Activated CD4-positive, alpha-beta T cell treated with anti-CD3 and anti-CD28 coated beads for 48 hours (primary cell): ENCODE data around the gene PITPNC1.
"Not testable (repeated sequence)": the region's sequence is repeated elsewhere in the genome, so short reads cannot be mapped to it uniquely, and the experiment has no call there.

Experiments used
- DNase-seq: peaks from one replicate; pipeline ENCODE4 v3.0.0-alpha.2; 2020

Gene PITPNC1

GRCh38 chr17:67632141-67632540 lies 255.1 kb downstream of the PITPNC1 start:
- no peak for DNase-seq

- DNase-seq = no peak
These were observed 256.7 kb downstream of the PITPNC1 start for GRCh38 chr17:67633751-67634211.

- no peak for DNase-seq
These were observed 258.6 kb downstream of the PITPNC1 start for GRCh38 chr17:67635681-67636080.

GRCh38 chr17:67636312-67636711 lies 259.2 kb downstream of the PITPNC1 start:
- DNase-seq = no peak

- DNase-seq = no peak
These were observed 259.9 kb downstream of the PITPNC1 start for GRCh38 chr17:67636834-67637520.

- no peak for DNase-seq
These were observed 261.0 kb downstream of the PITPNC1 start for GRCh38 chr17:67637901-67638641.

- no peak for DNase-seq
These were observed 261.8 kb downstream of the PITPNC1 start for GRCh38 chr17:67638871-67639270.

GRCh38 chr17:67639555-67639954 lies 262.5 kb downstream of the PITPNC1 start:
- no peak for DNase-seq

GRCh38 chr17:67639979-67640378 lies 262.9 kb downstream of the PITPNC1 start:
- DNase-seq = no peak

- DNase-seq = no peak
These were observed 265.4 kb downstream of the PITPNC1 start for GRCh38 chr17:67642488-67642887.

- no peak for DNase-seq
These were observed 267.0 kb downstream of the PITPNC1 start for GRCh38 chr17:67644061-67644460.

- not testable (repeated sequence) for DNase-seq
These were observed 268.1 kb downstream of the PITPNC1 start for GRCh38 chr17:67645195-67645594.

GRCh38 chr17:67646472-67646871 lies 269.4 kb downstream of the PITPNC1 start:
- no peak for DNase-seq

GRCh38 chr17:67647482-67647881 lies 270.4 kb downstream of the PITPNC1 start:
- no peak for DNase-seq

- DNase-seq = no peak
These were observed 271.2 kb downstream of the PITPNC1 start for GRCh38 chr17:67648032-67648905.

GRCh38 chr17:67648906-67649295 lies 271.8 kb downstream of the PITPNC1 start:
- not testable (repeated sequence) for DNase-seq

- no peak for DNase-seq
These were observed 272.8 kb downstream of the PITPNC1 start for GRCh38 chr17:67649891-67650290.

- not testable (repeated sequence) for DNase-seq
These were observed 274.1 kb downstream of the PITPNC1 start for GRCh38 chr17:67651218-67651579.

GRCh38 chr17:67652433-67652832 lies 275.4 kb downstream of the PITPNC1 start:
- no peak for DNase-seq

- no peak for DNase-seq
These were observed 278.5 kb downstream of the PITPNC1 start for GRCh38 chr17:67655478-67656148.

GRCh38 chr17:67656494-67657203 lies 279.6 kb downstream of the PITPNC1 start:
- DNase-seq = no peak

- no peak for DNase-seq
These were observed 280.5 kb downstream of the PITPNC1 start for GRCh38 chr17:67657596-67657995.
